GM06990 (cell line): ENCODE results near the gene CACNA1A.
"Not testable (repeated sequence)": the region's sequence is repeated elsewhere in the genome, so short reads cannot be mapped to it uniquely, and the experiment has no call there.

Experiments
- DNase-seq: peaks from one replicate; pipeline ENCODE4 v3.0.0-alpha.2; 2011; ENCODE audit not compliant: insufficient read length; ENCODE audit errors: extremely low read depth
- H3K27me3 ChIP-seq: replicated peaks from 2 replicates; pipeline ENCODE4 v1.6.0; 2011; ENCODE audit warnings: low read length; ENCODE audit not compliant: control insufficient read depth, insufficient read depth
- H3K36me3 ChIP-seq: 2 replicates; pipeline ENCODE4 v1.5.1; 2011; ENCODE audit warnings: low read length; ENCODE audit not compliant: control insufficient read depth, insufficient read depth
- H3K4me3 ChIP-seq: replicated peaks from 2 replicates; pipeline ENCODE4 v1.5.1; 2011; ENCODE audit warnings: low read depth, mild to moderate bottlenecking, control low read depth, low read length
- TF ChIP-seq, protein P1 (sequence below): IDR thresholded peaks from 2 replicates; pipeline ENCODE4 v1.5.1; 2011; ENCODE audit warnings: low read length, control low read depth, mild to moderate bottlenecking, inconsistent platforms; ENCODE audit not compliant: insufficient read depth, poor library complexity, severe bottlenecking

CACNA1A gene

GRCh38 chr19:13429563-13429962 lies 76.7 kb downstream of the CACNA1A start:
- Histone ChIP-seq H3K27me3 (no peaks in the 10 kb centered on the region), H3K36me3 (no peaks in the 10 kb centered on the region), H3K4me3 (no peak overlapping the region)
- no peak for DNase-seq
- TF ChIP-seq, protein P1, sequence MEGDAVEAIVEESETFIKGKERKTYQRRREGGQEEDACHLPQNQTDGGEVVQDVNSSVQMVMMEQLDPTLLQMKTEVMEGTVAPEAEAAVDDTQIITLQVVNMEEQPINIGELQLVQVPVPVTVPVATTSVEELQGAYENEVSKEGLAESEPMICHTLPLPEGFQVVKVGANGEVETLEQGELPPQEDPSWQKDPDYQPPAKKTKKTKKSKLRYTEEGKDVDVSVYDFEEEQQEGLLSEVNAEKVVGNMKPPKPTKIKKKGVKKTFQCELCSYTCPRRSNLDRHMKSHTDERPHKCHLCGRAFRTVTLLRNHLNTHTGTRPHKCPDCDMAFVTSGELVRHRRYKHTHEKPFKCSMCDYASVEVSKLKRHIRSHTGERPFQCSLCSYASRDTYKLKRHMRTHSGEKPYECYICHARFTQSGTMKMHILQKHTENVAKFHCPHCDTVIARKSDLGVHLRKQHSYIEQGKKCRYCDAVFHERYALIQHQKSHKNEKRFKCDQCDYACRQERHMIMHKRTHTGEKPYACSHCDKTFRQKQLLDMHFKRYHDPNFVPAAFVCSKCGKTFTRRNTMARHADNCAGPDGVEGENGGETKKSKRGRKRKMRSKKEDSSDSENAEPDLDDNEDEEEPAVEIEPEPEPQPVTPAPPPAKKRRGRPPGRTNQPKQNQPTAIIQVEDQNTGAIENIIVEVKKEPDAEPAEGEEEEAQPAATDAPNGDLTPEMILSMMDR, result no peak

DNA sequence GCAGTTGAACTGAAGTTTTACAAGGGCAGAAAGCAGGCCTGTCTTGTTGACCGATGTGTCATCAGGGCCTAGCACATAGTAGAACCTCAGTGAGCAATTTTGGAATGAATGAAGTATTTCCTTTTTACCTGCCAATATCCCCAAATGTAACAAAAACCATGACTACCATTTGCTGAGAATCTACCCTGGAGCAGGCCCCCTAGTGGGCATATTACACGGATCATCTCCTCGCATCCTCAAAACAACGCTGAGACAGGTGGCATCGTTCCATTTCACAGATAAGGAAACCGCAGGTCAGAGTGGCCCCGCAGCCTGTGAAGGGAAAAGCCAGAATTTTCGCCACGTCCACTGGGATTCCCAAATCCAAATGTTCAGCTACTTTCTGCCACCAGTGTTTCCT lies 77.9 kb downstream of the CACNA1A start:
- Histone ChIP-seq H3K4me3 (no peak overlapping the region), H3K27me3 (no peaks in the 10 kb centered on the region), H3K36me3 (no peaks in the 10 kb centered on the region)
- TF ChIP-seq, protein P1, result peak; percentile 66
- no peak for DNase-seq

DNA sequence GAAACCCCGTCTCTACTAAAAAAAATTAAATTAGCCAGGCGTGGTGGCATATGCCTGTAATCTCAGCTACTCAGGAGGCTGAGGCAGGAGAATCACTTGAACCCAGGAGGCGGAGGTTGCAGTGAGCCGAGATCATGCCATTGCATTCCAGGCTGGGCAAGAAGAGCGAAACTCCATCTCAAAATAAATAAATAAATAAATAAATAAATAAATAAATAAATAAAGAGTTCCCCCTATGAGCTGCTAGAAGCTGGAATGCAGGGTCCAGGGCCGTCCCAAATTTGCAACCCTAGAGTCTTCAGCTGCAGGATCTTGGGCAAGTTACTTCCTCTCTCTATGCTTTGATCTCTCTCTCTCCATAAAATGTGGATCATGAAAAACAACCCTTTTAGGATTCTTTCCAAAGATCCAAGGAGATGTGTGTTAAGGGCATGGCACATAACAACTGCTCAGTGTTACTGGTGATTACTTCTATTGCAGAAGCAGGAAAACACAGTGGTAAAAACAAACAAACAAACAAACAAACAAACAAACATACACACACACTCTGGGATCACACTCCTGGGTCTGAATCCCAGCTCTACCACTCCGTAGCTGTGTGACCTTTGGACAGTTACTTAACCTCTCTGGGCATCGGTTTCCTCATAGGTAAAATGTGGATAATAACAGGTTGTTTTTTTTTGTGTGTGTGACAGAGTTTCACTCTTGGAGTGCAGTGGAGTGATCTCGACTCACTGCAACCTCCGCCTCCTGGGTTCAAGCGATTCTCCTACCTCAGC lies 78.8 kb downstream of the CACNA1A start:
- no peak overlapping the region for H3K4me3 ChIP-seq
- H3K27me3 ChIP-seq, result no peaks in the 10 kb centered on the region
- H3K36me3 ChIP-seq, result no peaks in the 10 kb centered on the region
- TF ChIP-seq, protein P1, result no peak
- no peak for DNase-seq

DNA sequence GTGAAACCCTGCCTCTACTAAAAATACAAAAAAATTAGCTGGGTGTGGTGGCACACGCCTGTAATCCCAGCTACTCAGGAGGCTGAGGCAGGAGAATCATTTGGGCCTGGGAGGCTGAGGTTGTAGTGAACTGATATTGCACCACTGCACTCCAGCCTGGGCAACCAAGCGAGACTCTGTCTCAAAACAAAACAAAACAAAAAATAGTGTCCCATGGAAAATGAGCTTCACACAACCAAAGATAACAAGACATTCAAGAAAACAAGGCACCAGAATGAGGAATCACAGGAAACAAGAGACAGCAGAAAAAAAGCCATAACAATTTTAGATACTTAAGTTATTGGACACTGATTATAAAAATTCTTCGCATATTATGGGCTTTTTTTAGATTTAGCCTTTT lies 80.4 kb downstream of the CACNA1A start:
- DNase-seq, H3K27me3 ChIP-seq, H3K4me3 ChIP-seq, H3K36me3 ChIP-seq: not testable (repeated sequence)

DNA sequence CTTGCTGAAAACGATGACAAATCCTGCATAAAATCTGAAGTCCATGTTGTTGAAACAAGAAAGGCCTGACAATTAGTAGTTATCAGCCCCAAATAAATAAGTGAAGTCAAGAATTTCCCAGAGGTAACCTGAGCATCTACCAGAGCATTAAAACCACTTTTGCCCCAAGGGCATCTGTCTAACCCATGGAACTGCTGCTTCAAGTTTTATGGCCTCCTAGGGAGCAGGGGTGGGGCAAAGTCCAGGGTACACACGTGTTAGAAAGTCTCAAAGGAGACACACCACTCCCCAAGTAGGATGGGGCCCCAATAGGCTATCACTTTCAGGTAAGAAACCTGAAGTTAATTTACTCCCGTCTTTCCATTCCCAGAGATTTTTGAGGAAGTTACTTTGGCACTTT lies 81.1 kb downstream of the CACNA1A start:
- TF ChIP-seq, protein P1, result no peak
- no peak overlapping the region for H3K4me3 ChIP-seq
- no peaks in the 10 kb centered on the region; the same call in 1 of the 2 replicates for H3K27me3 ChIP-seq
- H3K36me3 ChIP-seq, result no peaks in the 10 kb centered on the region
- DNase-seq, result no peak

GRCh38 chr19:13420780-13421179 lies 85.5 kb downstream of the CACNA1A start:
- no peak overlapping the region for H3K4me3 ChIP-seq
- H3K27me3 ChIP-seq, result no peaks in the 10 kb centered on the region; the same call in 1 of the 2 replicates
- H3K36me3 ChIP-seq, result no peaks in the 10 kb centered on the region
- DNase-seq, result no peak
- TF ChIP-seq, protein P1, result no peak
